ENCODE results near the gene RAPGEFL1.
"Not testable (repeated sequence)": the region's sequence is repeated elsewhere in the genome, so short reads cannot be mapped to it uniquely, and the experiment has no call there.

Gene RAPGEFL1

GRCh38 chr17:40177275-40177874, at the start of gene RAPGEFL1:
RAPGEFL1 (plus strand) TSS chr17:40177470; CDS start chr17:40177862, 392 bp downstream.
- DNase-seq: peak; percentile 20 to 42

GRCh38 chr17:40129498-40129897, 47.8 kb upstream of the RAPGEFL1 start:
- no peak for DNase-seq

GRCh38 chr17:40130352-40131042, 46.8 kb upstream of the RAPGEFL1 start:
- no peak for DNase-seq

- DNase-seq: no peak
Observed at GRCh38 chr17:40134184-40134583, 43.1 kb upstream of the RAPGEFL1 start.

GRCh38 chr17:40135817-40136216, 41.5 kb upstream of the RAPGEFL1 start:
- no peak for DNase-seq

- no peak for DNase-seq
Observed at GRCh38 chr17:40139566-40140058, 37.7 kb upstream of the RAPGEFL1 start.

- DNase-seq: not testable (repeated sequence)
Observed at GRCh38 chr17:40143166-40143565, 34.1 kb upstream of the RAPGEFL1 start.

GRCh38 chr17:40145476-40145875, 31.8 kb upstream of the RAPGEFL1 start:
- DNase-seq: no peak

GRCh38 chr17:40148527-40148926, 28.7 kb upstream of the RAPGEFL1 start:
- DNase-seq: no peak

GRCh38 chr17:40150276-40150675, 27.0 kb upstream of the RAPGEFL1 start:
- DNase-seq: no peak

- DNase-seq: no peak
Observed at GRCh38 chr17:40151414-40151963, 25.8 kb upstream of the RAPGEFL1 start.

- DNase-seq: no peak
Observed at GRCh38 chr17:40153603-40154236, 23.6 kb upstream of the RAPGEFL1 start.

- DNase-seq: no peak
Observed at GRCh38 chr17:40157973-40158372, 19.3 kb upstream of the RAPGEFL1 start.

GRCh38 chr17:40158438-40159013, 18.7 kb upstream of the RAPGEFL1 start:
- no peak for DNase-seq

- DNase-seq: no peak
Observed at GRCh38 chr17:40159456-40159855, 17.8 kb upstream of the RAPGEFL1 start.

- no peak for DNase-seq
Observed at GRCh38 chr17:40167685-40168261, 9.5 kb upstream of the RAPGEFL1 start.

- peak in 1 of 2 experiments; percentile 68 for DNase-seq
Observed at GRCh38 chr17:40168262-40168832, 8.9 kb upstream of the RAPGEFL1 start.

GRCh38 chr17:40170325-40170724, 6.9 kb upstream of the RAPGEFL1 start:
- no peak for DNase-seq

GRCh38 chr17:40171750-40172149, 5.5 kb upstream of the RAPGEFL1 start:
- DNase-seq: no peak

- DNase-seq: no peak
Observed at GRCh38 chr17:40173091-40173777, 4.0 kb upstream of the RAPGEFL1 start.

GRCh38 chr17:40173778-40174135, 3.5 kb upstream of the RAPGEFL1 start:
- DNase-seq: no peak

GRCh38 chr17:40174514-40174913, 2.8 kb upstream of the RAPGEFL1 start:
- no peak for DNase-seq
